ENCODE measurements around the gene TGM1. TPM values are rescaled to one million over a fixed set of nuclear protein-coding genes. Genes with fewer than 3 reads are reported as not detected.

Gene TGM1
- total RNA-seq, 1 experiment from 2014 or later: 2.9 TPM

- Mint-ChIP-seq H3K27ac (peak overlapping the region in 2 of 3 experiments; percentile 75 to 90; a peak in 2 of 7 replicates), H3K9me3 (peaks cover 0 to 6% of the 10 kb centered on the region in 2 experiments), H3K4me1 (peaks cover 19 to 22% of the 10 kb centered on the region in 2 experiments), H3K27me3 (ENCODE audit: low read depth) (no peaks in the 10 kb centered on the region), H3K4me3 (no peak overlapping the region), H3K36me3 (ENCODE audit: insufficient read depth in 1 of 3, low read depth in 3 of 3) (peaks cover 45 to 80% (median 73%) of the 10 kb centered on the region in 3 experiments)
- H3K79me1 ChIP-seq (ENCODE audit: insufficient read depth, low read depth, low read length, poor library complexity, severe bottlenecking): no peaks in the 10 kb centered on the region
- no peak overlapping the region for H2BK120ac ChIP-seq (ENCODE audit: low read depth, low read length, poor library complexity, severe bottlenecking)
- no peak overlapping the region for H4K91ac ChIP-seq (ENCODE audit: insufficient read length, low read depth, low read length)
- H2BK12ac ChIP-seq (ENCODE audit: insufficient read length, low read depth, low read length): no peak overlapping the region
- no peak overlapping the region for H2AK5ac ChIP-seq (ENCODE audit: insufficient read length, low read length)
- no peak overlapping the region for H3K4ac ChIP-seq (ENCODE audit: low read depth, low read length)
- H3K23me2 ChIP-seq (ENCODE audit: insufficient read length, low read depth, low read length, poor library complexity, severe bottlenecking): no peaks in the 10 kb centered on the region
- H3K9ac ChIP-seq (ENCODE audit: extremely low read depth, insufficient read length, low read length): no peak overlapping the region
- no peaks in the 10 kb centered on the region for H3K79me2 ChIP-seq (ENCODE audit: insufficient read depth, low read length)
- peaks cover 5% of the 10 kb centered on the region; the same call in 1 of the 2 replicates for H3K4me1 ChIP-seq (ENCODE audit: insufficient read depth, low read length)
- no peak overlapping the region for H2AFZ ChIP-seq (ENCODE audit: low read length)
- H3K4me2 ChIP-seq (ENCODE audit: insufficient read depth, insufficient read length, low read length): no peak overlapping the region
- no peak overlapping the region for H4K8ac ChIP-seq (replicated peaks; ENCODE audit: insufficient read length, low read depth, low read length)
- no CpG with 5 or more reads among the region's 5 CpGs for WGBS (ENCODE audit: extremely low coverage, insufficient read length, low lambda C conversion rate)
- no peak overlapping the region for H3K18ac ChIP-seq (ENCODE audit: insufficient read length, low read depth, low read length)
- no peak overlapping the region for H3K23ac ChIP-seq (ENCODE audit: insufficient read length, low read depth, low read length)
- H3T11ph ChIP-seq (ENCODE audit: low read length): no peak overlapping the region
- H3K14ac ChIP-seq (ENCODE audit: insufficient read depth, low read length): no peak overlapping the region
- no peak overlapping the region for H2BK20ac ChIP-seq (ENCODE audit: low read depth, low read length, poor library complexity, severe bottlenecking)
- no peak overlapping the region for H4K5ac ChIP-seq (ENCODE audit: insufficient read length, low read depth, low read length)
- H2BK5ac ChIP-seq (ENCODE audit: insufficient read length, low read length): no peak overlapping the region
- TF ChIP-seq CTCF (conservative IDR thresholded peaks at IDR 0.05): no peak
- no peak for DNase-seq
- no peaks in the 10 kb centered on the region for H3K27me3 ChIP-seq (ENCODE audit: insufficient read depth, low read length)
- H4K20me1 ChIP-seq (ENCODE audit: control insufficient read depth, insufficient read depth, insufficient read length): no peaks in the 10 kb centered on the region
- H3K56ac ChIP-seq (ENCODE audit: insufficient read length, low read depth, low read length): no peak overlapping the region
- no peak overlapping the region for H2BK15ac ChIP-seq (ENCODE audit: low read depth, low read length)
- H3K9me3 ChIP-seq (ENCODE audit: control insufficient read depth, low read depth, low read length): no peaks in the 10 kb centered on the region
- no peak overlapping the region for H3K27ac ChIP-seq (ENCODE audit: insufficient read length, low read depth, low read length)
These were observed 55.8 kb downstream of the TGM1 start for GRCh38 chr14:24207104-24207551.
